Measurements from ENCODE around the gene GABPB2.

GABPB2 gene

DNA sequence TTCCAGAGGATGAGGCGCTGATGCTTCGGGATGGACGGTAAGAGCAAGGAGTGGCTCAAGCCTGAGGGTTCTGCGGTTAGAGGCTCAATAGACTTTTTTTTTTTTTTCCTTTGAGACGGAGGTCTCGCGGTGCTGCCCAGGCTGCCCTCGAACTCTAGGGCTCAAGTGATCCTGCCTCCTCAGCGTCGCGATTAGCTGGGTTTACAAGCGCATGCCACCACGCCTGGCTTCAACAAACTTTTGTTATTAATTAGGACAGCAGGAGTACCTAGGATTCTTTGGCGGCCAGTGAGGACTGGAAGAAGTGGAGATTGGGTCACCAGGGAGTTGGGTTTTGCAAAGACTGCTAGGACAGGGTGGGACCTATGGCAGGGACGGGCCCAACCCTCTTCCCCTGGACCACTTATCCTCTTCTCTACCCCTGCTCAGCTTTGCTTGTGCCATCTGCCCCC lies 96.0 kb downstream of the GABPB2 start:
- H3K4me1 ChIP-seq (ENCODE audit: control insufficient read depth, insufficient read depth, low read length), result peaks cover 6% of the 10 kb centered on the region; the same call in 1 of the 2 replicates
- POLR2A ChIA-PET, result interaction anchor here (0.7 to 3.3 kb wide), 5 partner anchors 8 to 115 kb away, joined by 3 to 23 read pairs (median 3); partner anchors contain the start of genes VPS72 and ZNF687
- no peaks in the 10 kb centered on the region for H3K9me3 ChIP-seq (ENCODE audit: control insufficient read depth, insufficient read depth, low read depth, low read length)
- H3K4me3 ChIP-seq (ENCODE audit: low read depth, low read length), result peak overlapping the region; percentile 82
- CTCF ChIA-PET, result interaction anchor here (0.8 to 1.8 kb wide), 3 partner anchors 9 to 86 kb away, joined by 3 to 5 read pairs (median 4); partner anchors contain the start of gene TMOD4
- TF ChIP-seq ZNF596 (tag by site-specific recombination; IDR thresholded peaks at IDR 0.05) (no peak), SCRT2 (tag by site-specific recombination; IDR thresholded peaks at IDR 0.05) (no peak), IKZF3 (tag by site-specific recombination; IDR thresholded peaks at IDR 0.05) (no peak), ZEB2 (tag by site-specific recombination; IDR thresholded peaks at IDR 0.05) (no peak), ZBTB7A (tag by site-specific recombination; IDR thresholded peaks at IDR 0.05; ENCODE audit: low read depth) (no peak), ZNF416 (tag by site-specific recombination; IDR thresholded peaks at IDR 0.05) (no peak), ZNF302 (tag by site-specific recombination; IDR thresholded peaks at IDR 0.05; ENCODE audit: low read depth) (no peak)
- TF ChIP-seq, protein P1, sequence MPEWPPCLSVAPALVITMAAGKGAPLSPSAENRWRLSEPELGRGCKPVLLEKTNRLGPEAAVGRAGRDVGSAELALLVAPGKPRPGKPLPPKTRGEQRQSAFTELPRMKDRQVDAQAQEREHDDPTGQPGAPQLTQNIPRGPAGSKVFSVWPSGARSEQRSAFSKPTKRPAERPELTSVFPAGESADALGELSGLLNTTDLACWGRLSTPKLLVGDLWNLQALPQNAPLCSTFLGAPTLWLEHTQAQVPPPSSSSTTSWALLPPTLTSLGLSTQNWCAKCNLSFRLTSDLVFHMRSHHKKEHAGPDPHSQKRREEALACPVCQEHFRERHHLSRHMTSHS (tag by site-specific recombination; IDR thresholded peaks at IDR 0.05), result no peak
- TF ChIP-seq, protein P2, sequence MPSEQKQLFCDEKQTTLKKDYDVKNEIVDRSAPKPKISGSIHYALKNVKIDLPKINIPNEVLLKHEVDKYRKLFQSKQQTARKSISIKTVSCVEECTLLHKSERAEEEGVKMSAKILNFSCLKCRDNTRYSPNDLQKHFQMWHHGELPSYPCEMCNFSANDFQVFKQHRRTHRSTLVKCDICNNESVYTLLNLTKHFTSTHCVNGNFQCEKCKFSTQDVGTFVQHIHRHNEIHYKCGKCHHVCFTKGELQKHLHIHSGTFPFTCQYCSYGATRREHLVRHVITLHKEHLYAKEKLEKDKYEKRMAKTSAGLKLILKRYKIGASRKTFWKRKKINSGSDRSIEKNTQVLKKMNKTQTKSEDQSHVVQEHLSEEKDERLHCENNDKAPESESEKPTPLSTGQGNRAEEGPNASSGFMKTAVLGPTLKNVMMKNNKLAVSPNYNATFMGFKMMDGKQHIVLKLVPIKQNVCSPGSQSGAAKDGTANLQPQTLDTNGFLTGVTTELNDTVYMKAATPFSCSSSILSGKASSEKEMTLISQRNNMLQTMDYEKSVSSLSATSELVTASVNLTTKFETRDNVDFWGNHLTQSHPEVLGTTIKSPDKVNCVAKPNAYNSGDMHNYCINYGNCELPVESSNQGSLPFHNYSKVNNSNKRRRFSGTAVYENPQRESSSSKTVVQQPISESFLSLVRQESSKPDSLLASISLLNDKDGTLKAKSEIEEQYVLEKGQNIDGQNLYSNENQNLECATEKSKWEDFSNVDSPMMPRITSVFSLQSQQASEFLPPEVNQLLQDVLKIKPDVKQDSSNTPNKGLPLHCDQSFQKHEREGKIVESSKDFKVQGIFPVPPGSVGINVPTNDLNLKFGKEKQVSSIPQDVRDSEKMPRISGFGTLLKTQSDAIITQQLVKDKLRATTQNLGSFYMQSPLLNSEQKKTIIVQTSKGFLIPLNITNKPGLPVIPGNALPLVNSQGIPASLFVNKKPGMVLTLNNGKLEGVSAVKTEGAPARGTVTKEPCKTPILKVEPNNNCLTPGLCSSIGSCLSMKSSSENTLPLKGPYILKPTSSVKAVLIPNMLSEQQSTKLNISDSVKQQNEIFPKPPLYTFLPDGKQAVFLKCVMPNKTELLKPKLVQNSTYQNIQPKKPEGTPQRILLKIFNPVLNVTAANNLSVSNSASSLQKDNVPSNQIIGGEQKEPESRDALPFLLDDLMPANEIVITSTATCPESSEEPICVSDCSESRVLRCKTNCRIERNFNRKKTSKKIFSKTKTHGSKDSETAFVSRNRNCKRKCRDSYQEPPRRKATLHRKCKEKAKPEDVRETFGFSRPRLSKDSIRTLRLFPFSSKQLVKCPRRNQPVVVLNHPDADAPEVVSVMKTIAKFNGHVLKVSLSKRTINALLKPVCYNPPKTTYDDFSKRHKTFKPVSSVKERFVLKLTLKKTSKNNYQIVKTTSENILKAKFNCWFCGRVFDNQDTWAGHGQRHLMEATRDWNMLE (tag by site-specific recombination; conservative IDR thresholded peaks at IDR 0.05; ENCODE audit: low read depth), result no peak
- TF ChIP-seq, protein P3, sequence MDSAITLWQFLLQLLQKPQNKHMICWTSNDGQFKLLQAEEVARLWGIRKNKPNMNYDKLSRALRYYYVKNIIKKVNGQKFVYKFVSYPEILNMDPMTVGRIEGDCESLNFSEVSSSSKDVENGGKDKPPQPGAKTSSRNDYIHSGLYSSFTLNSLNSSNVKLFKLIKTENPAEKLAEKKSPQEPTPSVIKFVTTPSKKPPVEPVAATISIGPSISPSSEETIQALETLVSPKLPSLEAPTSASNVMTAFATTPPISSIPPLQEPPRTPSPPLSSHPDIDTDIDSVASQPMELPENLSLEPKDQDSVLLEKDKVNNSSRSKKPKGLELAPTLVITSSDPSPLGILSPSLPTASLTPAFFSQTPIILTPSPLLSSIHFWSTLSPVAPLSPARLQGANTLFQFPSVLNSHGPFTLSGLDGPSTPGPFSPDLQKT (IDR thresholded peaks at IDR 0.05; ENCODE audit: borderline replicate concordance, low read depth, low read length), result no peak
- H3K36me3 ChIP-seq (ENCODE audit: control insufficient read depth in 2 of 2, insufficient read depth in 1 of 2, low read length in 2 of 2), result peaks cover 16 to 54% of the 10 kb centered on the region in 2 experiments
- peak overlapping the region; percentile 63 for H3K27ac ChIP-seq (ENCODE audit: extremely low read depth, low read depth, low read length)

DNA sequence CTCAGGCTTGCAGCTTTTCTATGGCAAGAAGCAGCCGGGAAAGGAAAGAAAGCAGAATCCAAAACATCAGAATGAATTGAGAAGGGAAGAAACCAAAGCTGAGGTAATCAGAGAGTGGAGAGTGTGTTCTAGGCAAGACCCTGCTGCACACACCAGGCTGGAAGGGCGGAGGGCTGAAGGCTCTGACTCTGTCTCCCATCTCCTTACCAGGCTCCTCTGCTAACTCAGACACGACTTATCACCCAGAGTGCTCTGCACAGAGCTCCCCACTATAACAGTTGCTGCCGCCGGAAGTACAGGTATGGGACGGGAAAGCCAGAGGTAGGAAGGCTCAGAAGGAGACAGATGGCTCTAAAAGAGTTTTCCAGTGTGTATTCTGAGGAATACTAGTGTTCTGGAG lies 96.6 kb downstream of the GABPB2 start:
- CTCF ChIA-PET, result interaction anchor here (0.9 to 1.8 kb wide), 2 partner anchors 9 to 95 kb away, joined by 3 to 5 read pairs; partner anchors contain the start of gene TMOD4
- Histone ChIP-seq H3K36me3 (ENCODE audit: control insufficient read depth in 2 of 2, insufficient read depth in 1 of 2, low read length in 2 of 2) (peaks cover 16 to 53% of the 10 kb centered on the region in 2 experiments), H3K4me3 (ENCODE audit: low read depth, low read length) (peak overlapping the region; percentile 82; the same call in 1 of the 2 replicates), H3K4me1 (ENCODE audit: control insufficient read depth, insufficient read depth, low read length) (peaks cover 6% of the 10 kb centered on the region; the same call in 1 of the 2 replicates), H3K27ac (ENCODE audit: extremely low read depth, low read depth, low read length) (no peak overlapping the region), H3K9me3 (ENCODE audit: control insufficient read depth, insufficient read depth, low read depth, low read length) (no peaks in the 10 kb centered on the region)
- no peak for TF ChIP-seq ZNF433 (tag by site-specific recombination; IDR thresholded peaks at IDR 0.05; ENCODE audit: low read depth)
- TF ChIP-seq ZNF157 (tag by site-specific recombination; IDR thresholded peaks at IDR 0.05), result no peak
- TF ChIP-seq ZNF302 (tag by site-specific recombination; IDR thresholded peaks at IDR 0.05; ENCODE audit: low read depth), result no peak
- TF ChIP-seq, protein P4, sequence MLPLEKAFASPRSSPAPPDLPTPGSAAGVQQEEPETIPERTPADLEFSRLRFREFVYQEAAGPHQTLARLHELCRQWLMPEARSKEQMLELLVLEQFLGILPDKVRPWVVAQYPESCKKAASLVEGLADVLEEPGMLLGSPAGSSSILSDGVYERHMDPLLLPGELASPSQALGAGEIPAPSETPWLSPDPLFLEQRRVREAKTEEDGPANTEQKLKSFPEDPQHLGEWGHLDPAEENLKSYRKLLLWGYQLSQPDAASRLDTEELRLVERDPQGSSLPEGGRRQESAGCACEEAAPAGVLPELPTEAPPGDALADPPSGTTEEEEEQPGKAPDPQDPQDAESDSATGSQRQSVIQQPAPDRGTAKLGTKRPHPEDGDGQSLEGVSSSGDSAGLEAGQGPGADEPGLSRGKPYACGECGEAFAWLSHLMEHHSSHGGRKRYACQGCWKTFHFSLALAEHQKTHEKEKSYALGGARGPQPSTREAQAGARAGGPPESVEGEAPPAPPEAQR (tag by site-specific recombination; IDR thresholded peaks at IDR 0.05), result no peak
- TF ChIP-seq ZNF169 (tag by site-specific recombination; IDR thresholded peaks at IDR 0.05), result no peak
- TF ChIP-seq ZNF560 (tag by site-specific recombination; IDR thresholded peaks at IDR 0.05; ENCODE audit: borderline replicate concordance), result no peak
- no peak for TF ChIP-seq ZNF140 (tag by site-specific recombination; IDR thresholded peaks at IDR 0.05)
- TF ChIP-seq, protein P5, sequence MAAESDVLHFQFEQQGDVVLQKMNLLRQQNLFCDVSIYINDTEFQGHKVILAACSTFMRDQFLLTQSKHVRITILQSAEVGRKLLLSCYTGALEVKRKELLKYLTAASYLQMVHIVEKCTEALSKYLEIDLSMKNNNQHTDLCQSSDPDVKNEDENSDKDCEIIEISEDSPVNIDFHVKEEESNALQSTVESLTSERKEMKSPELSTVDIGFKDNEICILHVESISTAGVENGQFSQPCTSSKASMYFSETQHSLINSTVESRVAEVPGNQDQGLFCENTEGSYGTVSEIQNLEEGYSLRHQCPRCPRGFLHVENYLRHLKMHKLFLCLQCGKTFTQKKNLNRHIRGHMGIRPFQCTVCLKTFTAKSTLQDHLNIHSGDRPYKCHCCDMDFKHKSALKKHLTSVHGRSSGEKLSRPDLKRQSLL (tag by site-specific recombination; IDR thresholded peaks at IDR 0.05), result no peak
- no peak for TF ChIP-seq ZBTB17 (tag by site-specific recombination; IDR thresholded peaks at IDR 0.05)
- TF ChIP-seq, protein P6, sequence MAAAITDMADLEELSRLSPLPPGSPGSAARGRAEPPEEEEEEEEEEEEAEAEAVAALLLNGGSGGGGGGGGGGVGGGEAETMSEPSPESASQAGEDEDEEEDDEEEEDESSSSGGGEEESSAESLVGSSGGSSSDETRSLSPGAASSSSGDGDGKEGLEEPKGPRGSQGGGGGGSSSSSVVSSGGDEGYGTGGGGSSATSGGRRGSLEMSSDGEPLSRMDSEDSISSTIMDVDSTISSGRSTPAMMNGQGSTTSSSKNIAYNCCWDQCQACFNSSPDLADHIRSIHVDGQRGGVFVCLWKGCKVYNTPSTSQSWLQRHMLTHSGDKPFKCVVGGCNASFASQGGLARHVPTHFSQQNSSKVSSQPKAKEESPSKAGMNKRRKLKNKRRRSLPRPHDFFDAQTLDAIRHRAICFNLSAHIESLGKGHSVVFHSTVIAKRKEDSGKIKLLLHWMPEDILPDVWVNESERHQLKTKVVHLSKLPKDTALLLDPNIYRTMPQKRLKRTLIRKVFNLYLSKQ (tag by site-specific recombination; IDR thresholded peaks at IDR 0.05; ENCODE audit: borderline replicate concordance), result no peak
- no peak for TF ChIP-seq HOXA7 (CRISPR knock-in tag; IDR thresholded peaks at IDR 0.05; ENCODE audit: borderline replicate concordance)
- POLR2A ChIA-PET, result interaction anchor here (1.0 to 3.3 kb wide), 4 partner anchors 7 to 114 kb away, joined by 3 to 23 read pairs (median 3); partner anchors contain the start of genes VPS72 and ZNF687

Data from HEK293 (cell line).